ENCODE data around the gene FCER1G.
"Not testable (repeated sequence)": the region's sequence is repeated elsewhere in the genome, so short reads cannot be mapped to it uniquely, and the experiment has no call there.

The FCER1G gene

DNA sequence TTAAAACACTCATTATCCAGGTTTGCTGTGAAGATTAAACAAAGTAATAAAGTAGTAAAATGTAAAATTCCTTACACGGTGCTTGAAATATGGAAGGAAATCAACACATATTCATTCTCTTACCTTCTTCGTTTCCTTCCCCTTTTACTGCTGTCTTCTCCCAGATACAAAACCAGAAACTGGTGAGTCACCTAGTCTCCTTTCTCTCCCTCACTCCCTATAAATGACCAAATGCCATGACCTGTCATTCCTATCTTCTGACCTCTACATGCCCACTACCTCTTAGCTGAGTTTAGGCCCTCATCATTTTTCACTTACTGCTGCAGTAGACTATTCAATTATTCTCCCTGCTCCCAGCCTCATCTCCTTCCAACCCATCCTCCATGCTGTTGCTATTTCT lies 27.2 kb downstream of the FCER1G start:
- no peak for DNase-seq (ENCODE audit: low read depth)
- TF ChIP-seq CTCF (IDR thresholded peaks at IDR 0.05; ENCODE audit: low read depth, low read length, missing control alignments): no peak
- no peak overlapping the region for H3K4me3 ChIP-seq (ENCODE audit: low read depth, low read length)

GRCh38 chr1:161244888-161245287 lies 29.8 kb downstream of the FCER1G start:
- H3K4me3 ChIP-seq (ENCODE audit: low read depth, low read length): no peak overlapping the region
- no peak for DNase-seq (ENCODE audit: low read depth)
- no peak for TF ChIP-seq CTCF (IDR thresholded peaks at IDR 0.05; ENCODE audit: low read depth, low read length, missing control alignments)

DNA sequence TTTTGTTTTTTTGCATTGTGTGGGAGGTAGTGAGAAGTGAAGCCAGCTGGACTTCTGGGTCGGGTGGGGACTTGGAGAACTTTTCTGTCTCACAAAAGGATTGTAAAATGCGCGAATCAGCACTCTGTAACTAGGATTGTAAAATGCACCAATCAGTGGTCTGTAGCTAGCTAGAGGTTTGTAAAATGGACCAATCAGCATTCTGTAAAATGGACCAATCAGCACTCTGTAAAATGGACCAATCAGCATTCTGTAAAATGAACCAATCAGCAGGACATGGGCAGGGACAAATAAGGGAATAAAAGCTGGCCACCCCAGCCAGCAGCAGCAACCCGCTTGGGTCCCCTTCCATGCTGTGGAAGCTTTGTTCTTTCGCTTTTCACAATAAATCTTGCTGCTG lies 35.0 kb downstream of the FCER1G start:
- not testable (repeated sequence) for DNase-seq (ENCODE audit: low read depth)

DNA sequence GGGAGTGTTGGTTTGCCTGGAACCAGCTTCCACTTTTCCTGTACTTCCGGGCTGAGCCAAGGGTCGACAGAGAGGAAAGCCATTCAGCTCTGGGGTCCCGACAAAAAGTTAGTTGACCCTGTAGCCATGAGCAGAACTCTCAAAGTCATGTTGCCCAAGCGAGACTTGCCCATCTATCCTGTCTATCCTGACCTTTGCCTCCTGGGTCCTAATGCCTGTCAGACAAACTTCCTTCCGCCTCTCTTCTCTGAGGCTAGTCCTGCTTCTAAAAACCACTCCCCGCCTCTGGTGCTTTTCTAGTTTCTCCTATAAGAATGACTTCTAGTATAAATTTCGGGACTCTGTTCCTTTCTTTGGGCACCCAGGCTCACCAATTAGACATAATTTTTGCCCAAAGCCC lies 35.7 kb downstream of the FCER1G start:
- TF ChIP-seq CTCF (IDR thresholded peaks at IDR 0.05; ENCODE audit: low read depth, low read length, missing control alignments): no peak

More for the DNA sequence above, 35.0 kb downstream of the FCER1G start:
- not testable (repeated sequence) for H3K4me3 ChIP-seq (ENCODE audit: low read depth, low read length)

DNA sequence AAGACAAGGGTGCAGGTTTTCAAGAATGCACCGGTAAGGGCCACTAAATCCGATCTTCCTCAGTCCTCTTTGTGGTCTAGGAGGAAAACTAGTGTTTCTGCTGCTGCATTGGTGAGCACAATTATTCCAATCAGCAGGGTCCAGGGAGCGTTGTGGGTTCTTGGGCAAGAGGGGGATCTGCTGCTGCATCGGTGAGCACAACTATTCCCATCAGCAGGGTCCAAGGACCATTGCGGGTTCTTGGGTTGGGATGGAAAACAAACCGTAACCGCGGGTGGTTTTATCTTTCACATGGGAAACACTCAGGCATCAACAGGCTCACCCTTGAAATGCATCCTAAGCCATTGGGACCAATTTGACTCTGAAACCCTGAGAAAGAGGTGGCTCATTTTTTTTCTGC lies 36.5 kb downstream of the FCER1G start:
- no peak for DNase-seq (ENCODE audit: low read depth)
- no peak overlapping the region for H3K4me3 ChIP-seq (ENCODE audit: low read depth, low read length)
- no peak for TF ChIP-seq CTCF (IDR thresholded peaks at IDR 0.05; ENCODE audit: low read depth, low read length, missing control alignments)

More for the DNA sequence above, 35.7 kb downstream of the FCER1G start:
- DNase-seq (ENCODE audit: low read depth): no peak
- H3K4me3 ChIP-seq (ENCODE audit: low read depth, low read length): no peak overlapping the region

DNA sequence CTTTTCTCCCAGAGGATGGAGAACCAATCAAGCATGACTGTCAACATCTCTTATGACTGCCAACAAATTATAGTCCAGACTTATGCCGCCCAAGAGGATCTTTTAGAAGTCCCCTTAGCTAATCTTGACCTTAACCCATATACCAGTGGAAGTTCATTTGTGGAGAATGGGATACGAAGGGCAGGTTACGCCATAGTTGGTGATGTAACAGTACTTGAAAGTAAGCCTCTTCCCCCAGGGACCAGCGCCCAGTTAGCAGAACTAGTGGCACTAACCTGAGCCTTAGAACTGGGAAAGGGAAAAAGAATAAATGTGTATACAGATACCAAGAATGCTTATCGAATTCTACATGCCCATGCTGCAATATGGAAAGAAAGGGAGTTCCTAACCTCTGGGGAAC lies 40.2 kb downstream of the FCER1G start:
- not testable (repeated sequence) for DNase-seq (ENCODE audit: low read depth); H3K4me3 ChIP-seq (ENCODE audit: low read depth, low read length)

GRCh38 chr1:161255955-161256520 lies 40.9 kb downstream of the FCER1G start:
- H3K4me3 ChIP-seq (ENCODE audit: low read depth, low read length); DNase-seq (ENCODE audit: low read depth): not testable (repeated sequence)

GRCh38 chr1:161257109-161257508 lies 42.0 kb downstream of the FCER1G start:
- not testable (repeated sequence) for DNase-seq (ENCODE audit: low read depth); H3K4me3 ChIP-seq (ENCODE audit: low read depth, low read length)

- no peak for DNase-seq (ENCODE audit: low read depth)
- no peak for TF ChIP-seq CTCF (IDR thresholded peaks at IDR 0.05; ENCODE audit: low read depth, low read length, missing control alignments)
- H3K4me3 ChIP-seq (ENCODE audit: low read depth, low read length): no peak within 1 kb of the TSS; the same call in 1 of the 2 replicates
Measured at GRCh38 chr1:161258439-161259344, 43.6 kb downstream of the FCER1G start, which contains the start of gene PCP4L1. Gene PCP4L1, plus strand, starts transcription at chr1:161258745. Its CDS starts 230 bp downstream, at chr1:161258975.

Measured in GM12864 (cell line).